Epithelial cell of proximal tubule (primary cell): Measurements from ENCODE around the gene CES2. TPM values are rescaled to one million over a fixed set of nuclear protein-coding genes. Genes with fewer than 3 reads are reported as not detected.

ENCODE experiments used
- DNase-seq: peaks from one replicate; pipeline ENCODE4 v3.0.0-alpha.2; 2011; ENCODE audit warnings: low read depth
- H3K4me3 ChIP-seq: 2 replicates; pipeline ENCODE4 v1.5.1; 2011; ENCODE audit warnings: low read depth, mild to moderate bottlenecking, low read length
- CTCF ChIP-seq: conservative IDR thresholded peaks from 2 replicates; pipeline ENCODE4 v1.5.1; 2012; ENCODE audit warnings: low read depth, mild to moderate bottlenecking, low read length
- total RNA-seq: library from RNA; depleted of rRNA; stranded (reverse); fragments of >200 nt; gene quantifications from 2 replicates; pipeline ENCODE4 v1.2.3, GENCODE V29; 2015

The CES2 gene
- total RNA-seq, 1 donor from 2014 or later, result 20.9 TPM

GRCh38 chr16:66898207-66898606 is 37.1 kb upstream of the CES2 start:
- TF ChIP-seq CTCF, result no peak
- no peak for DNase-seq
- no peak overlapping the region for H3K4me3 ChIP-seq

- no peak overlapping the region for H3K4me3 ChIP-seq
- no peak for TF ChIP-seq CTCF
- no peak for DNase-seq
These were observed 36.4 kb upstream of the CES2 start for GRCh38 chr16:66898933-66899309.

DNA sequence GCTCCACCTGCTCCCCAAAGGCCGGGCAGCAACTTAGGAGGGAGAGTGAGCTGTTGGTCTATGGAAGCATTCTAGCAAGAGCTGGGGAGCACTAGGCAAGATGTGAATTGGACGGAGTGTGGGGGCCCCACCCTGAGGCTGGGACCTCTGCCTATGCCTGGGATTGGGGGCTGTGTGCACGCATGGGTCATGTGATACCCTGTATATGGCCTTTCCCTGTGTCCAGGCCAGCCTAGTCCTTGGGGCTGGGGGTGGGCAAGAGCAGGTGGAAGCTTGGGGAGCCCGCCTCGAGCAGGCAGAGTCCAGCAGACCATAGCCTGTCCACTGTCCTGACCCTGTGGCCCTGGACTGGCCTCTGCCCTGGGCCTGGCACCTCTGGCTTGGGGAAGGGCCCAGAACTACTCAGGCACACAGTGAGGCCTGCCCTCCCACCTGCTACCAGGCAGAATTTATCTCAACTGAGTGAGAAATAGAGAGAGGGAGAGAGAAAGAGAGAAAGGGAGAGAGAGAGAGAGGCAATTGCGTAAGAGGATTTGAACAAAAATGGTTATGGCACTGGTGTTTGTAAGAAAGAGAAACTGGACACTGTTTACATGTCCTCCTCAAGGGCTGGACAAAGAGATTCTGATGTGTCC is 35.9 kb upstream of the CES2 start:
- peak; percentile 50 for DNase-seq
- TF ChIP-seq CTCF, result no peak

DNA sequence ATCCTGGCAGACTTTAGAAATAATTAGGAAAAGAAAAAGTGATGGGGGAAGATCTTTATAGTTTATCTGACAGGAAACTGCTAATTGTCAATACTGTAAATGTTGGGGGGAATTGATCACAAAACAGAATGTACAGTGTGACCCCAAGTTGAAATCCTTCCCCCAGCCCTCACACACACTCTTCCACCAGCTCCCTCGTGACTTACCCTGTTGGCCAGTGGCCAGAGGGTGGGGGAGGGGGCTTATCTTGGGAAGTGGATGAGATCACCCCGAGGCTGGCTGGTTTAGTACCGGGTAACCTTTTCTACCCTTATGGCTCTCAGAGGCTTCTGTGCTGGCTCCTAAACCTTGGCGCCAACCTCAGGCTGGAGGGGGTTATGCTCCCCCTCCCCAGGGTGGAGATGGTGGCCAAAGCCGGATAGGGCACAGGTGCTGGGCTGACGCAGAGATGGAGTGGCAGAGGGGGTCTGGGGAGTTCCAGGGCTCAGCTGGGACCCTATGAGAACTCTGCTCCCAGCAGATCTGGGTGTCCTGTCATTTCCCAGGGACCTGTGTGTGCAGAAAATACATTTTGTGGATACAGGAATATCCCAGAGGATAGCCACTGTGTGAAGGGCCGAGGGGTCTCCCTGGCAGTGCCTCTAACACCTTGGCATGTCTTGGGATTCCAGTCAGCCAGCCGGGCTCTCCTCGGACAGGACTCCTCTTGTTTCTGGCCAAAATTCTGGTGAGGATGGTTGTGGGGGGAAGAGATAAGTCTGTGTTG is 35.2 kb upstream of the CES2 start:
- DNase-seq, result peak; percentile 56
- H3K4me3 ChIP-seq, result no peak overlapping the region
- TF ChIP-seq CTCF, result no peak

More for the DNA sequence above, 35.9 kb upstream of the CES2 start:
- H3K4me3 ChIP-seq, result no peak overlapping the region

GRCh38 chr16:66900721-66901441 is 34.4 kb upstream of the CES2 start:
- H3K4me3 ChIP-seq, result no peak overlapping the region
- no peak for TF ChIP-seq CTCF
- DNase-seq, result no peak

DNA sequence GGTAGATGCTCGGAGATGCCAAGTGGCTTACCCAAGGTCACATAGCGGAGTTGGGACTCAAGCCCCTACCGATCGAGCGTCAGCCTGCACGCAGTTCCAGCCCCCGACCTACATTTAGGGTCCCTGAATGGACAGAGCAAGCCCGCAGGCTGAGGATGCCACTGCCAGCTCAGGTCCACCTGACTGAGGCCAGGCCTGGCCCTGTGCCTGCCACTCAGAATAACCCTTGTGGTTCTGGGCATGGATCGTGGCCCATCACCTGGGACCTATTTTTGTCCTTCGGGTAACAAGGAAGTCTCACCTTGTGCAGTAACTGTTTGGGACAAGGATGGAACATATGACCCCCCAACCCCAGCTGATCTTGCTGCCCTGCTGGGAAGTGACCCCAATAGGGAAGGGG is 33.7 kb upstream of the CES2 start:
- H3K4me3 ChIP-seq, result no peak overlapping the region
- DNase-seq, result no peak
- TF ChIP-seq CTCF, result no peak
